Caco-2 (cell line): ENCODE results near the gene GPX4. TPM values are rescaled to one million over a fixed set of nuclear protein-coding genes. Genes with fewer than 3 reads are reported as not detected.
A peak's percentile ranks its signal among the peaks of the same experiment; 100 is the strongest.

Experiments used
- BruUV-seq: library from RNA; stranded (reverse); fragments of 400-500 nt; replicated peaks from 2 replicates; lab custom pipeline; 2021; lab: Mats Ljungman, UMichigan
- CTCF ChIA-PET: fragments of 300-600 bp; sonication (Branson Sonifier 250); formaldehyde crosslinking; loops from one replicate; lab custom pipeline; 2022; ENCODE audit warnings: antibody characterized with exemption; lab: Charles Lee
- POLR2A ChIA-PET: fragments of 300-600 bp; sonication (Branson Sonifier 250); formaldehyde crosslinking; loops from one replicate; lab custom pipeline; 2022; ENCODE audit warnings: antibody characterized with exemption; lab: Charles Lee
- DNase-seq, 2 experiments: peaks; one replicate each; pipeline versions ENCODE4 v3.0.0 to v3.0.0-alpha.2; 2020 to 2022
- H3K27me3 ChIP-seq: replicated peaks from 2 replicates; pipeline ENCODE4 v1.6.0; 2011; ENCODE audit warnings: low read length; ENCODE audit not compliant: control insufficient read depth, insufficient read depth
- H3K36me3 ChIP-seq: 2 replicates; pipeline ENCODE4 v1.5.1; 2011; ENCODE audit warnings: low read length; ENCODE audit not compliant: control insufficient read depth, insufficient read depth
- H3K4me1 ChIP-seq: fragments of 250-450 bp; sonication (Bioruptor Pico); 2 replicates; pipeline ENCODE4 v1.5.1; 2020; ENCODE audit warnings: mild to moderate bottlenecking
- H3K4me3 ChIP-seq: 2 replicates; pipeline ENCODE4 v1.5.1; 2011; ENCODE audit warnings: low read depth, mild to moderate bottlenecking, control low read depth, low read length
- H3K9me3 ChIP-seq: fragments of 250-450 bp; sonication (Bioruptor Pico); 2 replicates; pipeline ENCODE4 v1.5.1; 2020; ENCODE audit warnings: mild to moderate bottlenecking, moderate library complexity
- H3K27ac Mint-ChIP-seq: one replicate; pipeline ENCODE4 v1.8.0; 2022; ENCODE audit warnings: mixed read lengths; ENCODE audit not compliant: unreplicated experiment
- H3K27me3 Mint-ChIP-seq: one replicate; pipeline ENCODE4 v1.8.0; 2022; ENCODE audit warnings: mixed read lengths; ENCODE audit not compliant: insufficient read depth, unreplicated experiment
- H3K36me3 Mint-ChIP-seq: one replicate; pipeline ENCODE4 v1.8.0; 2022; ENCODE audit warnings: mild to moderate bottlenecking, mixed read lengths; ENCODE audit not compliant: insufficient read depth, unreplicated experiment
- H3K4me1 Mint-ChIP-seq: one replicate; pipeline ENCODE4 v1.8.0; 2022; ENCODE audit warnings: low read depth, mixed read lengths; ENCODE audit not compliant: unreplicated experiment
- H3K4me3 Mint-ChIP-seq: one replicate; pipeline ENCODE4 v1.8.0; 2022; ENCODE audit warnings: mild to moderate bottlenecking, moderate library complexity, mixed read lengths; ENCODE audit not compliant: unreplicated experiment
- H3K9me3 Mint-ChIP-seq: one replicate; pipeline ENCODE4 v1.8.0; 2022; ENCODE audit warnings: mixed read lengths; ENCODE audit not compliant: unreplicated experiment
- intact Hi-C: fragments of 100-400 bp; cut with micrococcal nuclease; formaldehyde crosslinking; loops from one replicate; pipeline ENCODE4 v1.10.0; 2022; ENCODE audit not compliant: unreplicated experiment
- total RNA-seq: library from RNA; stranded (reverse); gene quantifications from 2 replicates; pipeline ENCODE4 v1.2.3, GENCODE V29; 2022
- TF ChIP-seq, protein P1 (sequence below), 2 experiments: fragments of 200-600 bp in 1 of 2; IDR thresholded peaks; 1 replicate in 1 of 2; 2 replicates in 1 of 2; pipeline versions ENCODE4 v1.5.1 to v1.8.0; 2011 to 2022; ENCODE audit warnings: antibody characterized with exemption in 1 of 2, control low read depth in 1 of 2, inconsistent platforms in 1 of 2, low read depth in 1 of 2, low read length in 1 of 2, mild to moderate bottlenecking in 1 of 2, moderate library complexity in 1 of 2; ENCODE audit not compliant: insufficient read depth in 1 of 2, severe bottlenecking in 1 of 2, unreplicated experiment in 1 of 2

The GPX4 gene
- total RNA-seq, 1 experiment from 2014 or later = 500 TPM

DNA sequence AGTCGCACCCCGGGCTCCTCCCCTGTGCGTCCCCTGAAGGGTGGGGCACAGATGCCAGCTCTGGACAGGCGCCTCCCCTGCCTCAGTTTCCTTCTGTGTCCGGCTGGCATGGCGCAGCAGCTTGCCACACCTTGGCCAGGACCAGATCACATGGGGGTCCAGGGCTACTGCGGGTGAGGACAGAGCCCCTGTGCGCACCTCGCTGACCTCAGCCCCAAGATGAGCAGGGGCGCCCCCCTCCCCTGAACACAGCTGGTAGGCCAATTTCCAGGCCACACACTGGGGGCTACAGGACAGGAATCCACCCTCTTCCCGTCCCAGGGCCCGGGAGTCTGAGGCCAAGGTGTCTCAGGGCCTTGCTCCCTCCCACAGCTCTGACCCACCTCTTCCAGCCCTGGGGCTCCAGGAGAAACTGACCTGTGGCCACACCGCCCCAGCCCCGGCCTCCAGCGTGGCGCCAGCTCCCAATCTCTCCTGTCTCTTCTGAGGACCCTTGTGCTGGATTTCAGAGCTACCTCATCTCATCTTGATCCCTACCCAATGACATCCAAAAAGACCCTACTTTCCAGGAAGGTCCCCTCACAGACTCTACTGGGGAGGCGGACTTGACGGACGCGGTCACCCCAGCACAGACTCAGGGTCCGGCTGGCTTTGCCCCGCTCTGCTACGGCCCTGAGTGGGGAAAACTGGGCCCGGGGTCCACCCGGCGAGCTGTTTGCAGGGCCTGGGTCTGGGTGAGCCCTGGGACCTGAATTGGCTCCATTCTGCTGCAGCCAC, 42.0 kb downstream of the GPX4 start:
- no peaks in the 10 kb centered on the region for H3K27me3 ChIP-seq
- peaks cover 5% of the 10 kb centered on the region for H3K36me3 ChIP-seq
- ChIA-PET CTCF (no interaction called here), POLR2A (interaction anchor here (0.6 kb wide), 1 partner anchor 123 kb away, joined by 5 read pairs; no protein-coding TSS in a partner anchor)
- no peak for DNase-seq
- Mint-ChIP-seq H3K27me3 (no peaks in the 10 kb centered on the region), H3K4me3 (no peak overlapping the region), H3K27ac (peak overlapping the region; percentile 51), H3K36me3 (peaks cover 57% of the 10 kb centered on the region), H3K4me1 (no peaks in the 10 kb centered on the region), H3K9me3 (peaks cover 18% of the 10 kb centered on the region)
- TF ChIP-seq, protein P1, sequence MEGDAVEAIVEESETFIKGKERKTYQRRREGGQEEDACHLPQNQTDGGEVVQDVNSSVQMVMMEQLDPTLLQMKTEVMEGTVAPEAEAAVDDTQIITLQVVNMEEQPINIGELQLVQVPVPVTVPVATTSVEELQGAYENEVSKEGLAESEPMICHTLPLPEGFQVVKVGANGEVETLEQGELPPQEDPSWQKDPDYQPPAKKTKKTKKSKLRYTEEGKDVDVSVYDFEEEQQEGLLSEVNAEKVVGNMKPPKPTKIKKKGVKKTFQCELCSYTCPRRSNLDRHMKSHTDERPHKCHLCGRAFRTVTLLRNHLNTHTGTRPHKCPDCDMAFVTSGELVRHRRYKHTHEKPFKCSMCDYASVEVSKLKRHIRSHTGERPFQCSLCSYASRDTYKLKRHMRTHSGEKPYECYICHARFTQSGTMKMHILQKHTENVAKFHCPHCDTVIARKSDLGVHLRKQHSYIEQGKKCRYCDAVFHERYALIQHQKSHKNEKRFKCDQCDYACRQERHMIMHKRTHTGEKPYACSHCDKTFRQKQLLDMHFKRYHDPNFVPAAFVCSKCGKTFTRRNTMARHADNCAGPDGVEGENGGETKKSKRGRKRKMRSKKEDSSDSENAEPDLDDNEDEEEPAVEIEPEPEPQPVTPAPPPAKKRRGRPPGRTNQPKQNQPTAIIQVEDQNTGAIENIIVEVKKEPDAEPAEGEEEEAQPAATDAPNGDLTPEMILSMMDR (IDR thresholded peaks at IDR 0.05; ENCODE audit: insufficient read depth in 1 of 2, low read depth in 1 of 2, low read length in 1 of 2, severe bottlenecking in 1 of 2, unreplicated experiment in 1 of 2) = no peak
- intact Hi-C loops = no loop called here
- no peaks in the 10 kb centered on the region for H3K4me1 ChIP-seq
- no peaks in the 10 kb centered on the region for H3K9me3 ChIP-seq
- BruUV-seq = no TSS peak
- H3K4me3 ChIP-seq = no peak overlapping the region

DNA sequence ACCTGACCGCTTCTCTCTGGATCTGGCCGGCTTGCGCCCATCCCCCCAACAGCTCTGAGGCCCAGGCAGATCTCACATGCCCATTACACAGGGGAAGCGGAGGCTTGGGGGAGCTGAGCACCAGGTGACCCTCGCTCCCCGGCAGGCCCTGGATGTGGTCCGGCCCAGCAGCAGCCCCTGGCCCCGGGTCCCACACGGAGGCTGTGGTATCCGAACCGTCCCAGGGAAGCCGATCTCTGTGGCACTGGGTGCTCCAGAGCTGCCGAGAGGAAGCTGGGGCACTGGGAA, 42.6 kb downstream of the GPX4 start:
- Mint-ChIP-seq H3K9me3 (peaks cover 18% of the 10 kb centered on the region), H3K4me3 (no peak overlapping the region), H3K4me1 (no peaks in the 10 kb centered on the region), H3K27me3 (no peaks in the 10 kb centered on the region), H3K36me3 (peaks cover 52% of the 10 kb centered on the region), H3K27ac (peak overlapping the region; percentile 51)
- Histone ChIP-seq H3K27me3 (no peaks in the 10 kb centered on the region), H3K4me1 (no peaks in the 10 kb centered on the region), H3K9me3 (no peaks in the 10 kb centered on the region), H3K4me3 (no peak overlapping the region), H3K36me3 (peaks cover 5% of the 10 kb centered on the region)
- BruUV-seq = no TSS peak
- DNase-seq = no peak
- intact Hi-C loops = no loop called here
- POLR2A ChIA-PET = interaction anchor here (0.6 kb wide), 1 partner anchor 122 kb away, joined by 5 read pairs; no protein-coding TSS in a partner anchor
- TF ChIP-seq, protein P1 (IDR thresholded peaks at IDR 0.05; ENCODE audit: insufficient read depth in 1 of 2, low read depth in 1 of 2, low read length in 1 of 2, severe bottlenecking in 1 of 2, unreplicated experiment in 1 of 2) = no peak
- CTCF ChIA-PET = no interaction called here

DNA sequence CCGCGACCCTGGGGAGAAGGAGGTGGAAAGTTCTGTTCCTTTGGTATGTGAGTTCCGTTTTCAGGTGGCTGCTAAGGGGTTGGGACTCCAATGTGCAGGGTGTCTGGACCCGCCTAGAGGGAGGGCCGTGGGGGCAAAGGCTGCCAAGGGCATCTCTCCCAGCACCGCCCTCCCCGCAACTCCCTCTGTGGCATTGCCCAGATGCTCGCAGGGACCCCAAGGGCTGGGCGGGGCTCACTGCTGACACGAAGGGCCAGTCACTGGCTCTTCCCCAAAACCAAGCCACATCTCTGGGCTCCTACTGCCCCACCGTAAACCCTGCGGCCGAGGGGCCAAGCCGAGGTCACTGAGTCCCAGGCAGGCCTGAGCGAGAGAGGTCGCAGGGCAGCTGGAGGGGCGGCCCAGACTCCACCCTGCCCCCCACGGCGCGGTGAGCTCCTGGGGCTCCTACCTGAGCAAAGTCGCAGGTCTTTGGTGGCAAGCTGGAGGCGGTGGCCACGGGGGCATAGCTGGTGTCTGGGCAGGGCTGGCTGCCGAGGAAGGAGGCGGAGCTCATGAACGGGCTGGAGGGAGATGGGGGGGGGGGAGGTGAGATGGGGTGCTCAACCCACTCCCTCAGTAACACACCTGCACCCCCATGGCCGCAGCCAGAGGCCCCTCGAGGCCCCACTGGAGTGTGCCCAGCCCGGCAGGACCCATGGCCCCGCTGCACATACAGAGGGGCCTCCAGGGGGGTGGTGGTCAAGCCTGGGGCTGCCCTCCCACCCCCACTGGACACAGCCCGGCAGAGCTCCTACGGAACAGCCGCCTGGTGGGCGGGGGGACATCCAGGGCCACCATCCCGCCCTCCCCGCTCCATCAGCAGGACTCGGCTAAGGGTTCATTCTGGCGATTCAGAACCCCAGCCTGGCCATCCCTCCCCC, 43.3 kb downstream of the GPX4 start:
- H3K27ac Mint-ChIP-seq = no peak overlapping the region
- POLR2A ChIA-PET = interaction anchor here (0.6 kb wide), 1 partner anchor 122 kb away, joined by 5 read pairs; no protein-coding TSS in a partner anchor

More for the DNA sequence above, 43.3 kb downstream of the GPX4 start:
- no TSS peak for BruUV-seq
- peaks cover 52% of the 10 kb centered on the region for H3K36me3 Mint-ChIP-seq
- intact Hi-C loops = no loop called here
- DNase-seq = no peak
- peaks cover 18% of the 10 kb centered on the region for H3K9me3 Mint-ChIP-seq
- TF ChIP-seq, protein P1 (IDR thresholded peaks at IDR 0.05; ENCODE audit: insufficient read depth in 1 of 2, low read depth in 1 of 2, low read length in 1 of 2, severe bottlenecking in 1 of 2, unreplicated experiment in 1 of 2) = no peak
- no peak overlapping the region for H3K4me3 Mint-ChIP-seq
- Histone ChIP-seq H3K36me3 (peaks cover 5% of the 10 kb centered on the region), H3K27me3 (no peaks in the 10 kb centered on the region), H3K4me1 (no peaks in the 10 kb centered on the region), H3K4me3 (no peak overlapping the region), H3K9me3 (no peaks in the 10 kb centered on the region)
- H3K27me3 Mint-ChIP-seq = no peaks in the 10 kb centered on the region
- H3K4me1 Mint-ChIP-seq = no peaks in the 10 kb centered on the region
- CTCF ChIA-PET = interaction anchor here (0.6 kb wide), 1 partner anchor 358 kb away, joined by 9 read pairs; no protein-coding TSS in a partner anchor
